Limb (tissue), 2 donors: ENCODE data around the gene B4GALNT1.

Source experiments
- DNase-seq, 2 donors: peaks; one replicate each; pipeline ENCODE4 v3.0.0-alpha.2; 2016; ENCODE audit errors: extremely low spot score in 2 of 2

B4GALNT1 gene

DNA sequence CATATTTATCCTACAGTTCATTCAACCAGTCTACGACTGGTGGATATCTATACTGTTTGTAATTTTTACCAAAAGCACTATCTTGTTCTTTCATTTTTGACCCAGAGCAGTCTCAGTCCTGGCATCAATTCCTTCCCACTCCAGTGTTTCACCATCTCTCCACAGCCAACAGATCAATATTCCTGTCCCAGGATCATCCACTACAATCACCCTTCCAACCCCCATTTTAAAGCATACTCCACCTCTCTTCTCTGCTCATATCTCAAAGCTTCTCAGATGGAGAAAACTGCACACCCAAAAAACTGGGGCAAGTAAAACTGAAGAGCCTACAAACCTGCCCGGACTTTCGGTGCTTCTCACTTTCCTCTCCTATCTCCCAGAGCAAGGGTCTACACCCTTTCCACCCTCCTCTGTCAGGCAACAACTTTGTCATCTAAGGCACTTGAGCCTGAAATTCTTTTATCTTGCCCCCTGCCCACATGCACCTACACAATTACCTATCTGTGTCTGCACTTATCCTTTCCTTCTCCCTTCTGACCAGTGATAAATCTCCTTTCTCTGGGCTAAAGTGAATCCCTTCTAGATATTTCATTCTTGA is 46.1 kb downstream of the B4GALNT1 start:
- no peak for DNase-seq

DNA sequence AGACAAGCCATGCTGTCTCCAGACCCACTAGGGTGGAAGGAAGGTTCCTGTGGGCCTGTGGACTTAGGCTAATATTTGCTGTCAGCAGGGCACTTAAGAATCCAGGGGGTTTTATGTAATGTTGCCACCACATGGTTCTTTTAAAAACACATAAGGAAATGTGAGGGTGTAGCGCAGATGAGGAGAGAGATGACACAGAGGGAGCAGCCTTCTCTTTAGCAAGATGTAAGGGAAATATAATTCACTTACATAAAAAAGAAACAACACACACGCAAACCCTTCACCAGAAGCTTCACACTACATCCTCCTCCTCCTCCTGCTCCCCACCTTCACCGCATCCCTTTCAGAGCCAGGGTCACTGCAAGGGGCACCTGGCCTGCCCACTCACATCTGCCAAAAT is 46.9 kb downstream of the B4GALNT1 start:
- no peak for DNase-seq

DNA sequence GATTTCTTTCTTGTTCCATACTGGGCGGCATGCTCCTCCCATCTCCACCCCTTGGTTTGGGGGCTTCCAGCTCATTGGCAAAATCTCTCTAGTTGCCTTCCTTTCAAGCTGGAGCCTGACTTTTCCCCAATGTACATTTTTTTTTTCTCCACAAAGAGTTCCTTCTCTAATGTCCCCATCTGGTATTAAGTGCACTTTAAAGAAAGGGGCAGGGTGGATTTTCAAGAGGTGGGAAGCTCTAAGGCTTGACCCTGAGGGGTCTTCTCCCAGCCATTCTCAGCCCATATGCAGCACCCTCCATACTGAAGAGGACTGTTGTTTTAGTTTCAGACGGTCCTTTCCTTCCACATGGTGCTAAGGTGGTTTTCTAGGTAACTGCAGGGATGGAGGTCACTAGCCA is 47.8 kb downstream of the B4GALNT1 start:
- no peak for DNase-seq

DNA sequence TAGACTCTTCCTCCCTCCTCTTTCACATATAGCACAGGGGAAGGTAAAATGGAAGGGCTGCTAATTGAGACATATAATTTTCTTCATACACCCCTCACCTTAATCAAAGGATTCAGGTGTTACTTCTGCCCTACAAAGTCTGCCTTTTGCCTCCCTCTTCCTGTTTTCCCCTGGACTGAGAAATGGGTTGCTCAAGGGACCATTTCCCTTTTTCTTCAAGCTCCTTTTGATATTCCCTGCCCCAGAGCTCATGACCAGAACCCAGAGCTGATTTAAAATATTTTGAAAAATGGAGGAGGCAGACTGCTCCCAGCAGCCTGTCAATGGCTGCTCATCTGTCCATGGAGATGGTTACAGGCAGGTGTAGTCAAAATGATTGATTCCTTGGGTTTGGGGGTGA is 48.3 kb downstream of the B4GALNT1 start:
- DNase-seq: no peak

DNA sequence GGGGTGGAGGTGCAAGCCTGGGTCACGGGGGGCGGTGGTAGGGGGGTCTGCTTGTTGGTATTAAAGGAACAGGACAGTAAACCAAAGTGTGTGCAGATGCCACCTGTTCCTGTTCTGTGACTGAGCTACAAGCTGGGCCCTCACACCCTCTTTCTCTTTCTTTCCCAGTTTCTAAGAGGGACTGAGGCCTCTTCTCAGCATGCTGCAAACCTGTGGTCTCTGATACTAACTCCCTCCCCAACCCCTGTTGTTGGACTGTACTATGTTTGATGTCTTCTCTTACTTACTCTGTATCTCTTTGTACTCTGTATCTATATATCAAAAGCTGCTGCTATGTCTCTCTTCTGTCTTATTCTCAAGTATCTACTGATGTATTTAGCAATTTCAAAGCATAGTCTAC is 49.0 kb downstream of the B4GALNT1 start:
- DNase-seq: no peak

DNA sequence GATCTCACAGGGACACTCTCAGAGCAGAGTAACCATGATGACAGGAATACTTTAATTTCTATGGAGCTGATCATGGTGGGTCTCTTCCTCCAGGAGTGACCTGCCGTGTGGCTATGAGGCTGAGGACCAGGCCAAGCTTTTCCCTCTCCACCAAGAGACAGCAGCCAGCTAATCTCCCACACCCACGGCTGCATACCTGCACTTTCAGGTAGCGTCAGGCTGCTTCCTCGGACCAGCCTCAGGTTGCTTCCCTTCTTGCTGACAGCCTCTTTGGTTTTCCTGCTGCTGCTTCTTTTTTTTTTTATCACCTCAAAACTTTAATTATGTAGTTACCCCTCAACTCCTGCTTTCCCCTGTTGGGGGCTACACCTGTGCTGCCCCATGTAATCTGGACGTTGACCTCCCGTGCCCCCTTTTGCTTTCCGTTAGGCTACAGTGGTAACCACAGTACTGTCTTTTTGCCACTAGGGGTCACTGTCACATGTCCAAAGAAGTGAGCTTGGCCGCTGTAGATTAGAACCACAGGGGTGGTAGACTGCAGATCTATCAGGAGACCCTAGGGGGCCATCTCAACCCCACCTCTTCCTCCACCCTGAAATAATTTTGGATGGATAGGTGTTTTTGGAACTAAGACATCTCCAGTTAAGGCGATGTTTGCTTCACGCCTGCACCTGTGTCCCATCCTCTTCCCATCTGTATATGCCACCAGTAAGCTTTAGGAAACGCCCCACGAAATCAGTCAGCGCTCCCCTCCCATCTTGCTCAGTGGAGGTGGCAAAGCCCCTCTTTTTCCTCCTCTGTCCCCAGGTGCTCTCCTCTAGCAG is 49.8 kb downstream of the B4GALNT1 start:
- peak; percentile 68 to 84 for DNase-seq

DNA sequence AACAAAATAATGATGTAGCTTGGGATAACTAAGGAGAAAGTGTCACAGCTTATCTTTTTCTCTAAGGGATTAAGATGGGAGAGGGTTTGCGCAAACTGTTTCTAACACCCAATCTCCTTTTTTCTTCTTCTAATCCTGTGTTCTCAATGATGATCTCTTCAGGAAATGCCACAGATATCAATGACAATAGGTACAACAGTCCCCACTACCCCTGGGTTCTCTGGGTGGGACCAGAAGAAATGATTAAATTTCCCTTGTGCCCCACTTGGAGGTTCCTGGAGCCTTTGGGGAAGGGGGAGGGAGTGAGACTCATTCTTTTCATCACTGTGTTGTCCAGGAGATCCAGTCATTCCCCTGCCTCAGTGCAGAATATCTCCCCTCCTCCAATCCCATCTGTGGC is 50.6 kb downstream of the B4GALNT1 start:
- DNase-seq: no peak

DNA sequence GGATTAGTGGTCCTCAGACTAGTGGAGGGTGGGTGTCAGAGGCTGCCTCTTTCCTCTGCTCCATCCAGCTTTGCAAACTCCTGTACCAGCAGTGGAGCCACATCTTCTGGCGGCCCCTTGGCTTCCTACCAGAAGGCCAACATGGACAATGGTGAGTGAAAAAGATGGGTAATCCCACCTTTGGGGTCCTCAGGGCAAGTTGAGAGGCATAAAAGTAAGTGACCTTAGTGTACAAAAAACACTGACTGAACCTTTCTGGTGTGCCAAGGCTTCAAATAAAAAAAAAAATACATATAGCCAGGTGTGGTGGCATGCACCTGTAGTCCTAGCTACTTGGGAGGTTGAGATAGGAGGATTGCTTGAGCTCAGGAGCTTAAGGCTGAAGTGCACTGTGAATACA is 51.2 kb downstream of the B4GALNT1 start:
- DNase-seq: no peak

DNA sequence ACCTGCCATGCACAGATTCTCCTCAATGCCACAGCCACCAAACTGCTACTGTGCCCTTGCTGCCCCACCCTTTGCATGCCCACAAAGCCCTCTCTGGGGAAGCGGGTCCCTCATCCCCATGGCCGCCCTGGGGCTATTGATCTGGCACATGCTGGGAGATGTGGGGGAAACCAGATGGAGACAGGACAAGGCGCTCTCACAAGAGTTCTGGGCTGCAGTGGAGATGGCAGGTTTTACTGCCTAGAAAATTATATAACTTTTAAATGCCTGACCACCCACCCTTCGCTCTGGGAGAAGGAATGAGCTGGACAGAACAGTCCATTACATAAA is 52.6 kb downstream of the B4GALNT1 start:
- no peak for DNase-seq

DNA sequence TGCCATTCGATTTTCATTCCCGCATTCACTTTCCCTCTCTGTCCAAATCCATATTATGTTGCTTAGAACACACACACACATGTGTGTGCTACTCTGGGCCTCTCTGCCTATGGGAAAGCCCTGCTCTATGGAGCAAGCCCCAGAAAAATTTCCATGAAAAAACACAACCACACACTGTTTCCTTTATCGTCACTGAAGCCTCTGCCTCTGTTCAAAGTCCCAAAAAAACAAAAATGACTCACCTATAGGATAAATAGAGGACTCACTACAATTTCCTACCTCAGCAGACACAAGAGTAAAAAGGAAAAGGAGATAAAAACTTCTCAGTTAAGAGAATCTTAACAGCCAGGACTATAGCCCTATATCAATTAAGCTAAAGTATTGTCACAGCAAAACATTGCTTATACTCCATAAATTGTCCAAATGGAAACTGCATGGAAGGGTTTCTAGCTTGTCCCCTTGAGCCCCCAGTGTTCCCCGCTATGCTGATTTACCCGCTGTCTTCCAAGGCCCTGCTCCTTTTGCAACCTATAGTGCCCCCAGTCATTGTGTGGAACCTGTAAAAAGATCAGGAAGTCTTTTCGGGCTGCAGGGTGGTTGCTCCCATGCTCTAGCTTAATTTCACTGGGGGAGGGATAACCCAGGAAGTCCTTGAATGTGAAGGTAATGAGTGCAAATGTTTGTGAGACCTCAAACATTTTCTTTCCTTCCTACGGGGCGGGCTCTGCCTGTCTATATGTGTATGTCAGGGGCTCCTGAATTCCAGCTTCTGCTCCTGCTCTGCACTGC is 53.1 kb downstream of the B4GALNT1 start:
- no peak for DNase-seq

DNA sequence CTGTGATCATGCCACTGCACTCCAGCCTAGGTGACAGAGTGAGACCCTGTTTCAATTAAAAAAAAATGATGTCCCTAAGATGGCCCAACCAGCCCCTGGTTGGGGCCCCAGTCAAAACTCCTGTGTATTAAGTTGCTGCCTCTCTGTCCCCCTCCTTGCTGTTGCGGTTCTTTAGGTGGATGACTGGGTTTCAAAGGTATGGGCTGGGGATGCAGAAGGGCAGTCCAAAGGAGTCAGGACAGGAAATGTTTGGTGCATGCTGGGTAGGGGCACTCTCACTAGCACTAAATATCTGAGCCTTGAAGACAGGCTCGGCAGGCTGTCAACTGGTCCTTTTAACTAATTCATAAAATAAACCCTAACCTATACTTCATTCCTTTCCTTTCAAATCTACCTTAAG is 54.0 kb downstream of the B4GALNT1 start:
- DNase-seq: no peak

DNA sequence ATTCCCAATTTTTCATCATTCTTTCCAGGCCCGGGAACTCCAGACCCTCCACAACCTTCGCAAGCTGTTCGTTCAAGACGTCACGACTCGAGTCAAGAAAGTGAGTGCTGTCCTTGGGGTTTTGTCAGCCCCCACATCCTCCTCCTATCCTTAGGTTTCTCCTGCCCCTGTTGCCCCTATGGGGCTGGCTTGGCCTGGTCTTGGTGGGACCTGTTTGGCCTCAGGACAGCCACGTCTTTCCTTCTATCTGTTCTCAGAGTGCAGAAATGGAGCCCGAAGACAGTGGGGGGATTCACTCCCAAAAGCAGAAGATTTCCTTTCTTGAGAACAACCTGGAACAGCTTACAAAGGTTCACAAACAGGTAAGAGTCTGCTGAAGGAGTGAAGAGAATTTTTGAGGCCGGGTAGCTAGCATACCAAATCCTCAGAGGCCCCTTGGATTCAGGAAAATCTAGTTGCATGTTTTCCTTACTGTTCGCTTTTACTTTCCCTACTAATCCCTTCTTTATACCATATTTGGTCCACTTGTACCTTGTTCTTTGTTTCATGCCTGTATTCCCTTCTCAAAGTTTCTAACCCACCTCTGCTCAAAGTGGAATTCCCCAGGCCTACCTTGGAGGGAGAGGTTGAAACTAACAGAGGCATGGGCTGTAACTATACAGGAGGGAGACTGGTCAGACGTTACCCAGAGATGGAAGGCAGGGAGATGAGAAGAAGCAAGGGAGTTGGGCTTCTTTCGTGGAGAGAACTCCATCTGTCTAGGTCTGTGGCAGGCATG is 54.8 kb downstream of the B4GALNT1 start:
- DNase-seq: no peak

DNA sequence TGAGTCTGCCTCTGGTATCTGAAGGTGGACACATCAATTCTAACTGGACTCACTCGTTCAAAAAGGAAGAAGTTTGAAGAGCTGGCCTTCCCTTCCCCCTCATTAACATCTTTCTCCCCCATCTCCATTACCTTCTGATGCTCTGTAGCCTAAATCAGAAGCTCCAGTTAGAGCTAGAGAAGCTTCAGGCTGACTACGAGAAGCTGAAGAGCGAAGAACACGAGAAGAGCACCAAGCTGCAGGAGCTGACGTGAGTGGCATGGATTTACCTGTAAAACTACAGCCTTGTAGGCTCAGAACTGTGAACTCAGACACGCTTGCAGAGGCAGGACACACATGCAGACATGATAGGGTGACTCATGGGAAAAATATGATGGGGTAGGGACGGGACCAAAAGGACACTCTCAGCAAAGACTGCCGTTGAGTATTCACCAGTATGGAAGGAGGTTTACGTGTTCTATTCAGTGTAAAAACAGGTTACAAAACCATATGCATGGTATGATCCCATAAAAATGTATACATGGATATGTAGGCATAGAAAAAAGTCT is 56.3 kb downstream of the B4GALNT1 start:
- DNase-seq: no peak
